OCI-LY3 (cell line): ENCODE measurements around the gene ARHGAP15.

Source experiments
- H2AFZ ChIP-seq: fragments of 200-600, 300-600 bp; shearing (Covaris generic); 2 replicates; pipeline ENCODE4 v1.6.0; 2014; ENCODE audit warnings: antibody characterized with exemption, low read depth, low read length
- H3K27ac ChIP-seq: fragments of 200-600, 300-600 bp; sonication (generic); 2 replicates; pipeline ENCODE4 v1.5.1; 2014; ENCODE audit warnings: mild to moderate bottlenecking, low read length, moderate library complexity, mixed read lengths
- H3K27me3 ChIP-seq: fragments of 200-600, 300-600 bp; sonication (generic); 2 replicates; pipeline ENCODE4 v1.6.1; 2014; ENCODE audit warnings: low read depth, low read length, mixed read lengths
- H3K36me3 ChIP-seq: fragments of 200-600, 300-600 bp; sonication (generic); replicated peaks from 2 replicates; pipeline ENCODE3; 2014; ENCODE audit warnings: low read depth, low read length, mixed read lengths
- H3K4me1 ChIP-seq: fragments of 300-600, 200-600 bp; sonication (generic); 2 replicates; pipeline ENCODE4 v1.6.1; 2014; ENCODE audit warnings: low read length, mixed read lengths
- H3K4me2 ChIP-seq: fragments of 200-600, 300-600 bp; sonication (generic); 2 replicates; pipeline ENCODE4 v1.6.1; 2014; ENCODE audit warnings: low read length, mixed read lengths
- H3K4me3 ChIP-seq: fragments of 300-600, 200-600 bp; sonication (generic); 2 replicates; pipeline ENCODE4 v1.5.1; 2014; ENCODE audit warnings: antibody characterized with exemption, mild to moderate bottlenecking, low read length, moderate library complexity
- H3K79me2 ChIP-seq: fragments of 300-600, 200-600 bp; shearing (Covaris generic); 2 replicates; pipeline ENCODE4 v1.6.1; 2014; ENCODE audit warnings: mild to moderate bottlenecking, low read length, mixed read lengths
- H3K9ac ChIP-seq: fragments of 300-600, 200-600 bp; shearing (Covaris generic); 2 replicates; pipeline ENCODE4 v1.6.0; 2014; ENCODE audit warnings: mild to moderate bottlenecking, low read length, moderate library complexity
- H3K9me3 ChIP-seq: fragments of 200-600, 300-600 bp; shearing (Covaris generic); 2 replicates; pipeline ENCODE4 v1.6.1; 2014; ENCODE audit warnings: low read length, mixed read lengths; ENCODE audit not compliant: insufficient read depth
- H4K20me1 ChIP-seq: fragments of 200-600, 300-600 bp; sonication (generic); 2 replicates; pipeline ENCODE4 v1.6.1; 2016; ENCODE audit warnings: low read length, mixed read lengths; ENCODE audit not compliant: insufficient read depth
- EZH2phosphoT487 ChIP-seq: fragments of 200-600 bp; shearing (Covaris generic); IDR thresholded peaks from 2 replicates; pipeline ENCODE4 v1.6.1; 2018; ENCODE audit warnings: antibody characterized with exemption, mixed run types, low read depth
- TF ChIP-seq, protein P1 (sequence below): fragments of 200-600, 300-600 bp; sonication (generic); IDR thresholded peaks from 2 replicates; pipeline ENCODE4 v1.5.1; 2014; ENCODE audit warnings: antibody characterized with exemption, low read length, low read depth

The ARHGAP15 gene

DNA sequence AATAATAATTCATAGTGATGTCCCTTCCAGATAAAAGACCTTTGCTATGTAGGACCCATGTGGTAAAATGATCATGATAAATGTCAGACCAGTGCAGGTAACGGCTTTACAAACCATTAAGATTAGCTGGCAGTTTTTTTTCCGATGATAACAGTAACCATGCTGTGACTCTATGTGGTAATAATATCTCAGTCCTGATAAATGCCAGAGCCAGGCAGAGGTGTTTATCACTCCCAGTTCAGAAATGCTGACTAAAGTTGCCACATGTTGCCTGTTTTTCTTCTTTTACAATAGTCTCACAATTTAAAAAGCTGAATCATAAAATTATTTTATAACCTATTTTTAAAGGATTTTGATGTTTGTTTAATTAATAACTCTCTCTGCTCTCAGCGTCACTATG lies 565.1 kb downstream of the ARHGAP15 start:
- H3K9me3 ChIP-seq: no peaks in the 10 kb centered on the region
- no peaks in the 10 kb centered on the region for H3K36me3 ChIP-seq
- TF ChIP-seq, protein P1, sequence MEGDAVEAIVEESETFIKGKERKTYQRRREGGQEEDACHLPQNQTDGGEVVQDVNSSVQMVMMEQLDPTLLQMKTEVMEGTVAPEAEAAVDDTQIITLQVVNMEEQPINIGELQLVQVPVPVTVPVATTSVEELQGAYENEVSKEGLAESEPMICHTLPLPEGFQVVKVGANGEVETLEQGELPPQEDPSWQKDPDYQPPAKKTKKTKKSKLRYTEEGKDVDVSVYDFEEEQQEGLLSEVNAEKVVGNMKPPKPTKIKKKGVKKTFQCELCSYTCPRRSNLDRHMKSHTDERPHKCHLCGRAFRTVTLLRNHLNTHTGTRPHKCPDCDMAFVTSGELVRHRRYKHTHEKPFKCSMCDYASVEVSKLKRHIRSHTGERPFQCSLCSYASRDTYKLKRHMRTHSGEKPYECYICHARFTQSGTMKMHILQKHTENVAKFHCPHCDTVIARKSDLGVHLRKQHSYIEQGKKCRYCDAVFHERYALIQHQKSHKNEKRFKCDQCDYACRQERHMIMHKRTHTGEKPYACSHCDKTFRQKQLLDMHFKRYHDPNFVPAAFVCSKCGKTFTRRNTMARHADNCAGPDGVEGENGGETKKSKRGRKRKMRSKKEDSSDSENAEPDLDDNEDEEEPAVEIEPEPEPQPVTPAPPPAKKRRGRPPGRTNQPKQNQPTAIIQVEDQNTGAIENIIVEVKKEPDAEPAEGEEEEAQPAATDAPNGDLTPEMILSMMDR: no peak
- TF ChIP-seq EZH2phosphoT487: no peak
- no peak overlapping the region for H3K9ac ChIP-seq
- H4K20me1 ChIP-seq: no peaks in the 10 kb centered on the region
- no peak overlapping the region for H3K27ac ChIP-seq
- H3K4me2 ChIP-seq: no peak overlapping the region
- H3K27me3 ChIP-seq: no peaks in the 10 kb centered on the region
- H3K79me2 ChIP-seq: no peaks in the 10 kb centered on the region
- H2AFZ ChIP-seq: no peak overlapping the region
- peaks cover 49% of the 10 kb centered on the region for H3K4me1 ChIP-seq
- no peak overlapping the region for H3K4me3 ChIP-seq

DNA sequence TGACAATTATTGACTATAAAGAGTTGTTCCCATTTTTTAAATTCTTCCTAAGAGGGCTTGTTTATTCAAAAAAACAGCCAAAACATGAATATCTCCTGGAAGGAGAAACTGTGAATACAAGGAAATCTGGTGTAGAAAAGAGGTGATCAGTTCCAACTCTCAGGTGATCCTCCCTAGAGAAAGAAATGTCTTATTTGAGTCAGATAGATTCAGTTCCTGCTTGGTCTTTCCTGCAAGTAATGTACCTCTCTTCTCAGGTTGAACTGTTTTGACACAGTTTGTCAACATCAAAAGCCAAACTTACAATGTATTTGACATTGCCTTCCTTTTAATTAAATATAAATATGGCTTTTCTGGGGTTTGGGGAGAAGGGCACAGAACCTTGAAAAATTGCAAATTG lies 567.4 kb downstream of the ARHGAP15 start:
- peak overlapping the region; percentile 64 for H3K4me2 ChIP-seq
- no peak overlapping the region for H3K9ac ChIP-seq
- H3K79me2 ChIP-seq: no peaks in the 10 kb centered on the region
- no peaks in the 10 kb centered on the region for H4K20me1 ChIP-seq
- TF ChIP-seq, protein P1: no peak
- TF ChIP-seq EZH2phosphoT487: no peak
- H3K4me1 ChIP-seq: peaks cover 51% of the 10 kb centered on the region
- no peak overlapping the region for H2AFZ ChIP-seq
- peak overlapping the region; percentile 28 for H3K4me3 ChIP-seq
- H3K9me3 ChIP-seq: no peaks in the 10 kb centered on the region
- H3K27me3 ChIP-seq: no peaks in the 10 kb centered on the region
- H3K27ac ChIP-seq: peak overlapping the region; percentile 25; the same call in 1 of the 2 replicates
- H3K36me3 ChIP-seq: no peaks in the 10 kb centered on the region

DNA sequence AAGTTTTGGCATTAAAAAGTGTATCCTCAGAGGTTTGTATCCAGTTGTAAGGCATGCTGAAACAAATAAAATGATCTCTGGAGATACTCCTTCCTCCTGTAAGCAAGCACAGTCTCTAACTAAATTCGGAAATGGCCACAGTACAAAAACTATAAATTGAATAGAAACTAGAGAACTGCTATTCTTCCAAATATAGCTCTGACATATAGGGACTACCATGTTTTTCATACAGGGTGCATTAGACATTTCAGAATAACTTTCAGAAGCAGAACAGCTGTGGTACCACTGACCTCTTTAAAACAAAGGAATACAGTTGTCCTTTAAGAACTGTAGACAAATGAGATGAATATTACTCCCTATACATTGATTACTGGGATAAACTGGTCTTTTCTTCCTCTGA lies 568.5 kb downstream of the ARHGAP15 start:
- Histone ChIP-seq H2AFZ (no peak overlapping the region), H3K27ac (peak overlapping the region; percentile 72), H3K27me3 (no peaks in the 10 kb centered on the region), H3K36me3 (peaks cover 3% of the 10 kb centered on the region), H3K4me3 (0 out of 2 replicates have a peak overlapping the region, but pooled peaks have one; percentile 0), H3K79me2 (no peaks in the 10 kb centered on the region), H3K4me1 (peaks cover 57% of the 10 kb centered on the region), H3K9ac (no peak overlapping the region), H3K9me3 (no peaks in the 10 kb centered on the region), H4K20me1 (no peaks in the 10 kb centered on the region), H3K4me2 (peak overlapping the region; percentile 64)
- TF ChIP-seq, protein P1: no peak
- TF ChIP-seq EZH2phosphoT487: no peak

DNA sequence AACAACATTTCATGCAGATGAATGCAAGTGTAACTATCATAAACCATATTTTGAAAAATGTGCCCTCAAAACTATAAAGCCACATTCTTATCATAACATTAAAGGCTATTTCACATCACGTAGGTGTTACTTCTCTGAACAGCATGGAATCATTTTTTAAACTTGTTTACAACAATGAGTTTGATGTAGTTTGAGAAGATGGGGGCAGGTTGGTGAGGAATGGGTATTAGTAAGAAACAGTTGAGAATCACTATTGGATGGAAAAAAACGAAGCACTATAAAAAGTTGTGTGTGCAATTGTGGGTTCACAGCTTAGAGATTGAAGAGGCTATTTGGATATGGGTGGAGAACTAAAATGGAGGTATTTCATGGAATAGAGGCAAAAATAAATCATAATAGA lies 569.1 kb downstream of the ARHGAP15 start:
- no peaks in the 10 kb centered on the region for H3K79me2 ChIP-seq

More for the DNA sequence above, 569.1 kb downstream of the ARHGAP15 start:
- Histone ChIP-seq H3K4me3 (peak overlapping the region; percentile 3), H3K4me1 (peaks cover 63% of the 10 kb centered on the region), H2AFZ (no peak overlapping the region), H3K27me3 (no peaks in the 10 kb centered on the region), H3K4me2 (peak overlapping the region; percentile 64), H4K20me1 (no peaks in the 10 kb centered on the region), H3K27ac (peak overlapping the region; percentile 72), H3K9ac (0 out of 2 replicates have a peak overlapping the region, but pooled peaks have one; percentile 2), H3K36me3 (peaks cover 9% of the 10 kb centered on the region), H3K9me3 (no peaks in the 10 kb centered on the region)
- TF ChIP-seq, protein P1: no peak
- TF ChIP-seq EZH2phosphoT487: no peak
